Suprapubic skin (tissue), 4 donors: ENCODE data around the gene LEFTY1. TPM values are rescaled to one million over a fixed set of nuclear protein-coding genes. Genes with fewer than 3 reads are reported as not detected.

Experiments
- DNase-seq, 2 donors: peaks; one replicate each; pipeline ENCODE4 v3.0.0-alpha.2; 2019; ENCODE audit warnings: low spot score in 2 of 2
- H3K27ac ChIP-seq: fragments of 200-600 bp; sonication (generic); one replicate; pipeline ENCODE4 v1.5.1; 2019
- H3K27me3 ChIP-seq: fragments of 200-600 bp; sonication (generic); one replicate; pipeline ENCODE4 v1.5.1; 2019
- H3K36me3 ChIP-seq: fragments of 200-600 bp; sonication (generic); one replicate; pipeline ENCODE4 v1.5.1; 2019
- H3K4me1 ChIP-seq: fragments of 200-600 bp; sonication (generic); one replicate; pipeline ENCODE4 v1.5.1; 2019
- H3K4me3 ChIP-seq: fragments of 200-600 bp; sonication (generic); one replicate; pipeline ENCODE4 v1.5.1; 2019; ENCODE audit warnings: mild to moderate bottlenecking
- H3K9me3 ChIP-seq: fragments of 200-600 bp; sonication (generic); one replicate; pipeline ENCODE4 v1.5.1; 2019
- EP300 ChIP-seq: sonication (generic); formaldehyde crosslinking; IDR thresholded peaks from one replicate; pipeline ENCODE4 v1.6.1; 2017; ENCODE audit warnings: antibody characterized with exemption
- POLR2A ChIP-seq, 2 donors: fragments of 450-650 bp; IDR thresholded peaks; one replicate each; pipeline ENCODE4 v1.6.1; 2017; ENCODE audit warnings: antibody characterized with exemption in 2 of 2, mild to moderate bottlenecking in 2 of 2, moderate library complexity in 2 of 2
- POLR2AphosphoS5 ChIP-seq, 3 donors: sonication (generic); formaldehyde crosslinking; IDR thresholded peaks; one replicate each; pipeline ENCODE4 v1.6.1; 2017; ENCODE audit warnings: antibody characterized with exemption in 3 of 3
- WGBS: methylation state at CpG from one replicate; pipeline ENCODE4 v1.1.5; 2018; 5-methylcytosine and 5-hydroxymethylcytosine counted together
- total RNA-seq, 4 donors: library from RNA; depleted of rRNA; stranded (reverse); fragments of >200 nt; gene quantifications; one replicate each; pipeline ENCODE4 v1.1.0, GENCODE V29; 2016
- TF ChIP-seq, protein P1 (sequence below), 2 donors: fragments of 200-600 bp in 1 of 2; fragments of 450-650 bp in 1 of 2; sonication (generic) in 1 of 2; IDR thresholded peaks; one replicate each; pipeline ENCODE4 v1.5.1; 2016 to 2019; ENCODE audit warnings: antibody characterized with exemption in 2 of 2, mild to moderate bottlenecking in 1 of 2, moderate library complexity in 1 of 2

LEFTY1 gene
- total RNA-seq, 4 donors from 2014 or later = not detected

DNA sequence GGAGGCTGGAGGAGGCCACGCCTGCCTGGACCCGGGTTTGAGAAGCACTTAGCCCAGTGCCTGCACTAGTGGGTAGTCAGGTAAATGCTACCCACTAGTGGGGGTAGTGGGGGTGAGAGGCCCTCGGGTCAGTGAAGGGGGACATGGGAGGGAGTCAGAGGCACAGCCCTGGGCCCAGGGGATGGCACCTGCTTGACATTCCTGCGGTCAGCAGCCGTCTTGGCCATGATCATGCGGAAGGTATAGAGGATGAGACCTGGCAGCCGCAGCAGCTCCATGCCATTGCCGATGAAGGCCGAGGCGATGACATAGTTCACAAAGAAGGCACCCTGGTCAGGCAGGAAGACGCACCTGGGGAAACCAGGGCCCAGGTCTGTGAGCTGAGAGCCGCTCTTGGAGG is 35.5 kb downstream of the LEFTY1 start:
- no peak overlapping the region for H3K27ac ChIP-seq
- H3K27me3 ChIP-seq = no peaks in the 10 kb centered on the region
- WGBS = 95% methylated on average over 12 of the region's 12 CpGs
- no peak for DNase-seq
- H3K4me3 ChIP-seq = no peak overlapping the region
- peaks cover 80% of the 10 kb centered on the region for H3K36me3 ChIP-seq
- TF ChIP-seq, protein P1, sequence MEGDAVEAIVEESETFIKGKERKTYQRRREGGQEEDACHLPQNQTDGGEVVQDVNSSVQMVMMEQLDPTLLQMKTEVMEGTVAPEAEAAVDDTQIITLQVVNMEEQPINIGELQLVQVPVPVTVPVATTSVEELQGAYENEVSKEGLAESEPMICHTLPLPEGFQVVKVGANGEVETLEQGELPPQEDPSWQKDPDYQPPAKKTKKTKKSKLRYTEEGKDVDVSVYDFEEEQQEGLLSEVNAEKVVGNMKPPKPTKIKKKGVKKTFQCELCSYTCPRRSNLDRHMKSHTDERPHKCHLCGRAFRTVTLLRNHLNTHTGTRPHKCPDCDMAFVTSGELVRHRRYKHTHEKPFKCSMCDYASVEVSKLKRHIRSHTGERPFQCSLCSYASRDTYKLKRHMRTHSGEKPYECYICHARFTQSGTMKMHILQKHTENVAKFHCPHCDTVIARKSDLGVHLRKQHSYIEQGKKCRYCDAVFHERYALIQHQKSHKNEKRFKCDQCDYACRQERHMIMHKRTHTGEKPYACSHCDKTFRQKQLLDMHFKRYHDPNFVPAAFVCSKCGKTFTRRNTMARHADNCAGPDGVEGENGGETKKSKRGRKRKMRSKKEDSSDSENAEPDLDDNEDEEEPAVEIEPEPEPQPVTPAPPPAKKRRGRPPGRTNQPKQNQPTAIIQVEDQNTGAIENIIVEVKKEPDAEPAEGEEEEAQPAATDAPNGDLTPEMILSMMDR (IDR thresholded peaks at IDR 0.05) = no peak
- TF ChIP-seq POLR2A (IDR thresholded peaks at IDR 0.05) = no peak
- no peaks in the 10 kb centered on the region for H3K9me3 ChIP-seq
- peaks cover 3% of the 10 kb centered on the region for H3K4me1 ChIP-seq

DNA sequence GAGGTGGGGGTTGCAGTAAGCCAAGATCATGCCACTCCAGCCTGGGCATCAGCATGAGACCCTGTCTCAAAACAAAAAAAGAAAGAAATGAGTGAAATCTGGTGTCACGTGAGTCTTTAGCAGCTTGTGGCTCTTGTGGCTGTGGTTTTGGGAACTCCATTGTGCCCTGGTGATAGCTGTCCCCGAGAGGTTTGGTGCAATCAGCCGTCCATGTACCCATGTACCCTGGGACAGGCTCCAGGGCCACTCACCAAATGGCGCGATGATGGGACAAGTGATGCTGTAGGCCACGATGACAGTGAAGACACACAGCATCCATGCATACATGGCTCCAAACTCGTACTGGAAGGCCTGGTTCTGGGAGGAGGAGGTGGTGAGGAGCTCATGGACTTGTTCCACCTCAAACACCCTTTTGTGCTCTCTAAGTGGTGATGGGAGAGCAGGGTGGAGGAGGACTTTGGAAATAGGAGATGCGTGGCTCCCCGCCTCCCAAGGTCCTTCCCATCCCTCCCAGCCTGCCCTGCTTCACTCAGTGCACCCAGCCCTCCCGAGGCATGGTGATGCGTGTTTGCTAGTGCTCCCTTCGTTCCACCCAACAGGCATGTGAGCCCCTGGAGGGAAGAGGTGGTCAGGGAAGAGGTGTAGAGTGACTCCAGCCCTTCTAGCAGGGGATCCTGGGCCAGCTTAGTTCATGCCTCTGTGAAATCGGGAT is 36.4 kb downstream of the LEFTY1 start:
- no peak overlapping the region for H3K4me3 ChIP-seq
- H3K27ac ChIP-seq = no peak overlapping the region
- no peaks in the 10 kb centered on the region for H3K9me3 ChIP-seq
- H3K36me3 ChIP-seq = peaks cover 83% of the 10 kb centered on the region
- DNase-seq = no peak
- H3K4me1 ChIP-seq = peaks cover 12% of the 10 kb centered on the region
- no peaks in the 10 kb centered on the region for H3K27me3 ChIP-seq
- TF ChIP-seq POLR2AphosphoS5 (IDR thresholded peaks at IDR 0.05) (no peak), POLR2A (IDR thresholded peaks at IDR 0.05) (no peak), EP300 (no peak)
- TF ChIP-seq, protein P1 (IDR thresholded peaks at IDR 0.05) = no peak
- WGBS = 88% methylated on average over 13 of the region's 13 CpGs

DNA sequence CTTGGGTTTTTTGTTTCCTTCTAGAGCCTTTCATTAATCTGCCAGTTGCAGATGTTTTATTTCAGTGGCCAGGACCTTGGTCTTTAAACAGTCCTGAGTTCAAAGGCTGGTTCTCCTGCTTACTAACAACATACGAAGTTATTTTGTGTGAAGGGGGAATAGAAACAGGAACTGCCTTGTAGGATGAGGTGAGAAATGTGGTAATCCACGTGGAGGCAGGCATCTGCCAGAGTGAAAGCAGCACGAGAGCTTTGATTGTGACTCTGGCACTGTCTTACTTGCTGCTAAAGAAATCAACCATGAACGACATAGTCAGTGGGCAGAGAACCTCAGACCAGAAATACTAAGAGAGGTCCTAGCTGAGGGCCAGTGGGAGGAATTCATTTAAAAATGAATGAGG is 37.1 kb downstream of the LEFTY1 start:
- H3K27me3 ChIP-seq = no peaks in the 10 kb centered on the region
- peaks cover 13% of the 10 kb centered on the region for H3K4me1 ChIP-seq
- no peak overlapping the region for H3K27ac ChIP-seq
- H3K4me3 ChIP-seq = no peak overlapping the region
- 57% methylated on average over 4 of the region's 4 CpGs for WGBS
- no peak for TF ChIP-seq POLR2AphosphoS5 (IDR thresholded peaks at IDR 0.05)
- no peak for TF ChIP-seq POLR2A (IDR thresholded peaks at IDR 0.05)
- TF ChIP-seq EP300 = no peak
- TF ChIP-seq, protein P1 (IDR thresholded peaks at IDR 0.05) = no peak
- no peaks in the 10 kb centered on the region for H3K9me3 ChIP-seq
- no peak for DNase-seq
- peaks cover 83% of the 10 kb centered on the region for H3K36me3 ChIP-seq

DNA sequence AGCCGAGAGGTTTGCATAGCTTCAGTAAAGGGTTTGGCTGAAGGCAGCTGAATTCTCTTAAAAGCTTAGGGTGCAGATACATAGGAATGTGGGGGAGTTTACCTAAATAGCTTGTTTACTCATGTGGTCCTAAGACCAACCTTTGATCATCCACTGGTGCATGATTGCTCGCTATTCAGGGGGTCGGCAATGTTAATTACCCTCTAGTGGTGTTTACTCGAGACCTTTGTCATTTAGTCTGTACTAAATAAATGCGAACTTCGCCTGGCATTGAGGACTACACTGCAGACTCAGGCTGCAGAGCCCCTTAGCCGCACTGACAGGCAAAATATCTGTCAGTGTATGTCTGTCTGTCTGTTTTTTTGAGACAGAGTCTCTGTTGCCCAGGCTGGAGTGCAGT is 38.6 kb downstream of the LEFTY1 start:
- H3K36me3 ChIP-seq = peaks cover 86% of the 10 kb centered on the region

DNA sequence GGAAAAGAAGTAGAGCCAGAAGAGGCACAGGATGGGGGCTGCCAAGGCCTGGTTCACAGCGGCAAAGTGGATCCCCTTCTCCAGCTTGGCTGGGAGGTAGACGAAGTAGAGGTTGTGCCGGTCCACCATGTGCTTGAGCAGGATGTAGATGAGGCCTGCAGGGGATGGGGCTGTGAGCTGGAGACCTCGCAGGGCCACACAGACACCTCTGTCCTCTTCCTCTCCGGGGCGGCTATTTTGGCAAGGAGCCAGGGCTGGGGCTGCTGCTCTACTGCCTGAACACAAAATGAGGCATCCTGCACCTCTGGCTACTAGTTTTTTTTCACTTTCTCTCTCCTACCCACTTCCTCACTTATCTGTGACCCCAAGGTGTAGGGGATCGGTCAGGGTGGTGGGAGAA is 39.0 kb downstream of the LEFTY1 start:
- Histone ChIP-seq H3K4me1 (peaks cover 23% of the 10 kb centered on the region), H3K36me3 (peaks cover 86% of the 10 kb centered on the region), H3K9me3 (no peaks in the 10 kb centered on the region), H3K27me3 (no peaks in the 10 kb centered on the region), H3K4me3 (no peak overlapping the region), H3K27ac (no peak overlapping the region)
- no peak for DNase-seq
- WGBS = 59% methylated on average over 7 of the region's 7 CpGs
- TF ChIP-seq POLR2AphosphoS5 (IDR thresholded peaks at IDR 0.05) = no peak
- TF ChIP-seq EP300 = no peak
- no peak for TF ChIP-seq POLR2A (IDR thresholded peaks at IDR 0.05)
- TF ChIP-seq, protein P1 (IDR thresholded peaks at IDR 0.05) = no peak

More for the DNA sequence above, 38.6 kb downstream of the LEFTY1 start:
- H3K4me3 ChIP-seq = no peak overlapping the region
- H3K9me3 ChIP-seq = no peaks in the 10 kb centered on the region
- no peaks in the 10 kb centered on the region for H3K27me3 ChIP-seq
- H3K4me1 ChIP-seq = peaks cover 20% of the 10 kb centered on the region
- no peak for DNase-seq
- no peak overlapping the region for H3K27ac ChIP-seq
- no peak for TF ChIP-seq EP300
- no peak for TF ChIP-seq POLR2AphosphoS5 (IDR thresholded peaks at IDR 0.05)
- TF ChIP-seq POLR2A (IDR thresholded peaks at IDR 0.05) = no peak
- TF ChIP-seq, protein P1 (IDR thresholded peaks at IDR 0.05) = no peak
- 90% methylated on average over 7 of the region's 7 CpGs for WGBS
